H1 (cell line): Measurements from ENCODE around the gene AIPL1. TPM values are rescaled to one million over a fixed set of nuclear protein-coding genes. Genes with fewer than 3 reads are reported as not detected.

Experiments used
- CTCF ChIA-PET: fragments of 300-600 bp; sonication (Branson Sonifier 250); formaldehyde crosslinking; loops from one replicate; lab custom pipeline; 2021; ENCODE audit not compliant: partially characterized antibody; lab: Charles Lee
- POLR2A ChIA-PET: fragments of 300-600 bp; sonication (Branson Sonifier 250); formaldehyde crosslinking; loops from one replicate; lab custom pipeline; 2021; ENCODE audit warnings: inconsistent platforms; ENCODE audit not compliant: partially characterized antibody; lab: Charles Lee
- DNase-seq, 2 experiments: peaks; one replicate each; pipeline versions ENCODE4 v3.0.0 to v3.0.0-alpha.2; 2010 to 2022; ENCODE audit warnings: low spot score in 2 of 2, low read depth in 1 of 2, mixed read lengths in 1 of 2
- FAIRE-seq: peaks from 2 replicates; lab custom pipeline; 2011; peaks lifted over from hg19 to GRCh38; lab: Jason Lieb, UNC
- H2AFZ ChIP-seq: 2 replicates; pipeline ENCODE4 v1.8.1; 2012; ENCODE audit warnings: low read length, inconsistent platforms
- H2AK5ac ChIP-seq: 2 replicates; pipeline ENCODE4 v1.6.1; 2013; ENCODE audit warnings: low read depth, low read length
- H2BK120ac ChIP-seq: replicated peaks from 2 replicates; pipeline ENCODE3; 2013; ENCODE audit warnings: low read depth, low read length, inconsistent platforms
- H2BK12ac ChIP-seq: 2 replicates; pipeline ENCODE4 v1.6.1; 2013; ENCODE audit warnings: low read depth, low read length
- H2BK15ac ChIP-seq: 2 replicates; pipeline ENCODE4 v1.6.1; 2013; ENCODE audit warnings: low read length
- H2BK20ac ChIP-seq: 2 replicates; pipeline ENCODE4 v1.6.1; 2013; ENCODE audit warnings: low read length
- H2BK5ac ChIP-seq: 2 replicates; pipeline ENCODE4 v1.6.1; 2013; ENCODE audit warnings: low read depth, low read length
- H3K14ac ChIP-seq: 2 replicates; pipeline ENCODE4 v1.6.1; 2013; ENCODE audit warnings: inconsistent platforms; ENCODE audit not compliant: insufficient read length
- H3K18ac ChIP-seq: 2 replicates; pipeline ENCODE4 v1.6.1; 2013; ENCODE audit warnings: low read length; ENCODE audit errors: extremely low read depth
- H3K23ac ChIP-seq: 2 replicates; pipeline ENCODE4 v1.6.1; 2013; ENCODE audit warnings: inconsistent platforms; ENCODE audit not compliant: insufficient read length
- H3K23me2 ChIP-seq: 2 replicates; pipeline ENCODE4 v1.6.1; 2013; ENCODE audit warnings: low read depth, low read length
- H3K27ac ChIP-seq: 2 replicates; pipeline ENCODE4 v1.6.1; 2011; ENCODE audit warnings: low read depth, low read length, inconsistent platforms
- H3K27me3 ChIP-seq, 4 experiments: replicated peaks in 1 of 4; 1 replicate in 1 of 4; 2 replicates in 3 of 4; pipeline versions ENCODE4 v1.6.1 to v1.8.1; 2011 to 2013; ENCODE audit warnings: low read length in 3 of 4, mild to moderate bottlenecking in 3 of 4, inconsistent platforms in 2 of 4, mixed read lengths in 2 of 4, moderate library complexity in 1 of 4; ENCODE audit not compliant: control insufficient read depth in 3 of 4, insufficient read depth in 3 of 4; ENCODE audit errors: extremely low read depth in 1 of 4
- H3K36me3 ChIP-seq, 4 experiments: 2 replicates each; pipeline versions ENCODE4 v1.6.1 to v1.8.1; 2011 to 2013; ENCODE audit warnings: mild to moderate bottlenecking in 4 of 4, low read length in 3 of 4, moderate library complexity in 2 of 4, control low read depth in 1 of 4, inconsistent platforms in 1 of 4; ENCODE audit not compliant: insufficient read depth in 4 of 4, control insufficient read depth in 2 of 4
- H3K4ac ChIP-seq: replicated peaks from 2 replicates; pipeline ENCODE3; 2013; ENCODE audit warnings: low read length, low read depth, mixed read lengths, inconsistent platforms; ENCODE audit not compliant: insufficient read length
- H3K4me1 ChIP-seq, 4 experiments: replicated peaks in 1 of 4; 1 replicate in 1 of 4; 2 replicates in 3 of 4; pipeline versions ENCODE4 v1.6.1 to v1.8.1; 2011 to 2013; ENCODE audit warnings: low read length in 3 of 4, inconsistent platforms in 2 of 4, mixed read lengths in 1 of 4; ENCODE audit not compliant: insufficient read depth in 4 of 4, control insufficient read depth in 3 of 4
- H3K4me2 ChIP-seq, 2 experiments: 2 replicates each; pipeline versions ENCODE4 v1.6.1 to v1.8.1; 2011 to 2013; ENCODE audit warnings: low read depth in 2 of 2, low read length in 2 of 2, control low read depth in 1 of 2, inconsistent platforms in 1 of 2, mild to moderate bottlenecking in 1 of 2; ENCODE audit not compliant: insufficient read depth in 1 of 2
- H3K4me3 ChIP-seq, 4 experiments: fragments of 200-600, 300-600 bp in 1 of 4; sonication (generic), shearing (Covaris generic), sonication (Bioruptor Twin) in 1 of 4; 2 replicates each; pipeline versions ENCODE4 v1.5.1 to v1.8.1; 2011 to 2016; ENCODE audit warnings: low read length in 4 of 4, low read depth in 3 of 4, control low read depth in 2 of 4, inconsistent platforms in 2 of 4, mild to moderate bottlenecking in 2 of 4, mixed read lengths in 1 of 4, moderate library complexity in 1 of 4; ENCODE audit not compliant: insufficient read depth in 2 of 4; ENCODE audit errors: extremely low read depth in 1 of 4
- H3K56ac ChIP-seq: replicated peaks from 2 replicates; pipeline ENCODE3; 2013; ENCODE audit warnings: low read depth, mild to moderate bottlenecking, mixed read lengths, low read length, inconsistent platforms; ENCODE audit not compliant: insufficient read length
- H3K79me1 ChIP-seq: 2 replicates; pipeline ENCODE4 v1.6.1; 2013; ENCODE audit warnings: low read depth, low read length, control low read depth
- H3K79me2 ChIP-seq, 2 experiments: 2 replicates each; pipeline versions ENCODE4 v1.6.1 to v1.8.1; 2012 to 2013; ENCODE audit warnings: low read length in 2 of 2, mild to moderate bottlenecking in 2 of 2, inconsistent platforms in 1 of 2; ENCODE audit not compliant: insufficient read depth in 2 of 2, control insufficient read depth in 1 of 2
- H3K9ac ChIP-seq, 4 experiments: replicated peaks in 1 of 4; 1 replicate in 1 of 4; 2 replicates in 3 of 4; pipeline versions ENCODE4 v1.6.1 to v1.8.1; 2011 to 2013; ENCODE audit warnings: low read depth in 3 of 4, low read length in 3 of 4, control low read depth in 2 of 4, mild to moderate bottlenecking in 2 of 4, moderate library complexity in 2 of 4, inconsistent platforms in 1 of 4; ENCODE audit errors: extremely low read depth in 1 of 4
- H3K9me3 ChIP-seq, 2 experiments: 2 replicates each; pipeline versions ENCODE4 v1.6.1 to v1.8.1; 2012 to 2013; ENCODE audit warnings: mild to moderate bottlenecking in 2 of 2, moderate library complexity in 2 of 2, control low read depth in 1 of 2, inconsistent platforms in 1 of 2, low read depth in 1 of 2, low read length in 1 of 2, mixed read lengths in 1 of 2; ENCODE audit not compliant: insufficient read depth in 2 of 2
- H4K20me1 ChIP-seq, 2 experiments: replicated peaks in 1 of 2; 2 replicates each; pipeline versions ENCODE3 to v1.8.1; 2011 to 2013; ENCODE audit warnings: inconsistent platforms in 2 of 2, low read length in 2 of 2, mild to moderate bottlenecking in 1 of 2; ENCODE audit not compliant: insufficient read depth in 2 of 2, control insufficient read depth in 1 of 2
- H4K5ac ChIP-seq: 2 replicates; pipeline ENCODE4 v1.6.1; 2013; ENCODE audit warnings: low read length, low read depth, mixed read lengths, inconsistent platforms; ENCODE audit not compliant: insufficient read length
- H4K8ac ChIP-seq: 2 replicates; pipeline ENCODE4 v1.8.0; 2013; ENCODE audit warnings: mild to moderate bottlenecking, moderate library complexity, low read length, inconsistent platforms; ENCODE audit not compliant: insufficient read depth; ENCODE audit errors: extremely low read depth
- H4K91ac ChIP-seq: replicated peaks from 2 replicates; pipeline ENCODE3; 2013; ENCODE audit warnings: low read length, mixed read lengths, inconsistent platforms; ENCODE audit not compliant: insufficient read length
- POLR2AphosphoS5 ChIP-seq: IDR thresholded peaks from 2 replicates; pipeline ENCODE4 v1.6.1; 2011; ENCODE audit warnings: low read depth, low read length
- RAD21 ChIP-seq, 2 experiments: IDR thresholded peaks in 1 of 2; conservative IDR thresholded peaks in 1 of 2; 2 replicates each; pipeline ENCODE4 v1.6.1; 2011; ENCODE audit warnings: low read depth in 2 of 2, low read length in 2 of 2, improper control_type of control experiment in 1 of 2, inconsistent platforms in 1 of 2, mild to moderate bottlenecking in 1 of 2, moderate library complexity in 1 of 2
- RBBP5 ChIP-seq: IDR thresholded peaks from 2 replicates; pipeline ENCODE4 v1.7.1; 2012; ENCODE audit warnings: low read depth, mild to moderate bottlenecking, inconsistent platforms, low read length, moderate library complexity, borderline replicate concordance
- WGBS, 2 experiments: shearing (Covaris generic) in 1 of 2; methylation state at CpG; one replicate each; pipeline versions ENCODE4 v1.1.6 to v1.1.7; 2013 to 2015; ENCODE audit warnings: low lambda C conversion rate in 2 of 2, mixed read lengths in 2 of 2, inconsistent platforms in 1 of 2, low coverage in 1 of 2, missing lambda C conversion rate in 1 of 2; ENCODE audit not compliant: insufficient replicate concordance in 2 of 2, insufficient coverage in 1 of 2, insufficient read length in 1 of 2; ENCODE audit errors: extremely low coverage in 1 of 2, missing lambda C conversion rate in 1 of 2; 5-methylcytosine and 5-hydroxymethylcytosine counted together
- polyA plus RNA-seq, 7 experiments: library from polyadenylated mRNA; depleted of rRNA in 3 of 7; stranded (reverse) in 5 of 7; unstranded in 2 of 7; fragments of >200 nt in 5 of 7; fragments of 200-250 nt in 2 of 7; gene quantifications; 1 replicate in 5 of 7; 2 replicates in 1 of 7; 4 replicates in 1 of 7; pipeline versions ENCODE4 v1.2.1 to v1.2.3, GENCODE V29; 2011 to 2013; ENCODE audit warnings: missing spikeins in 2 of 7, mixed read lengths in 2 of 7
- total RNA-seq: library from RNA; stranded (reverse); fragmentation: NEBNext Ultra II Directional; extraction: Animal tissue kit (Norgen Biotek cat#: 25700); gene quantifications from 2 replicates; pipeline ENCODE4 v1.2.1, GENCODE V29; 2021

The AIPL1 gene
- total and polyA plus RNA-seq, 2 of the 8 experiments (the other 6 are each of a cell fraction or from before 2014, with no cell fraction given), result 0.56 to 0.71 TPM

DNA sequence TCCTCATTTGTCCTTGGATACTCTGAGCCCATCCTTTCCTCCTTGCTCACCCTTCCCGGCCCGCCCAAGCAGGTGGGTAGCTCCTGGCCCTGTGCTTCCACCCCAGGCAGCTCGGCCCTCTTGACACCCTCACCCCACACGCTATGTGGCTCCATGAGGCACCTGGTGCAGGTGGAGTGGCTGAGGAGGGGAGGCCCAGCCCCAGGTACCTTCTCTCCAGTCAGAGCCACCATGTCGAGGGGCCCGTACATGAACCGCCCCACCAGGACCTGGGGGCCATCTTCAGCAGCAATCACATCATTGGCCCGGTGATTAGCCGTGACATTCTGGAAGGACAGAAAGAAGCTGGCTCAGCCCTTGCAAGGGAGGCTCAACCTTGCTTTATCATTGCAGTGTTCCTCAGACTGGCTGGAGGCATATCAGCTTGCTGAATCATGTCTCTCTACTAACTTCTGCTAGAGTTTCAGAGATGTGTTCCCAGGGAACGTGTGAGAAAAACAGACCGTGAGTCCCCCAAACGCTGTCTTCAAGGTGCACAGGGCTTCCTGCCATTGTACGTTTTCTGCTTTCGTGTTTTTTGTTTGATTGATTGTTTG is 29.6 kb upstream of the AIPL1 start:
- no peaks in the 10 kb centered on the region for H3K9me3 ChIP-seq
- no peak overlapping the region for H4K5ac ChIP-seq
- H2BK120ac ChIP-seq, result no peak overlapping the region
- H2BK12ac ChIP-seq, result 0 out of 2 replicates have a peak overlapping the region, but pooled peaks have one; percentile 27
- H2BK20ac ChIP-seq, result no peak overlapping the region
- no peak overlapping the region for H4K91ac ChIP-seq
- 90% methylated on average over 14 of the region's 14 CpGs; no CpG with 5 or more reads in 1 of the 2 experiments for WGBS, 2 experiments
- H3K4me1 ChIP-seq, result peaks cover 4 to 20% (median 15%) of the 10 kb centered on the region in 4 experiments
- DNase-seq, result no peak
- TF ChIP-seq POLR2AphosphoS5, result no peak
- no peak for TF ChIP-seq RBBP5
- TF ChIP-seq RAD21 (IDR thresholded peaks at IDR 0.05 in 1 of 2, conservative IDR thresholded peaks at IDR 0.05 in 1 of 2; ENCODE audit: low read depth in 2 of 2, low read length in 2 of 2), result no peak
- H3K27me3 ChIP-seq, result no peaks in the 10 kb centered on the region
- no peak overlapping the region for H3K18ac ChIP-seq
- H3K4ac ChIP-seq, result no peak overlapping the region
- FAIRE-seq, result no peak
- H4K20me1 ChIP-seq, result no peaks in the 10 kb centered on the region
- H2AFZ ChIP-seq, result no peak overlapping the region
- no peak overlapping the region for H3K9ac ChIP-seq
- no peak overlapping the region for H4K8ac ChIP-seq
- H3K4me2 ChIP-seq, result no peak overlapping the region
- H3K23me2 ChIP-seq, result no peaks in the 10 kb centered on the region
- H3K4me3 ChIP-seq, result no peak overlapping the region
- no peak overlapping the region for H3K14ac ChIP-seq
- no peak overlapping the region; the same call in 1 of the 2 replicates for H2BK5ac ChIP-seq
- H3K23ac ChIP-seq, result no peak overlapping the region
- no peak overlapping the region for H3K56ac ChIP-seq
- H2BK15ac ChIP-seq, result no peak overlapping the region
- POLR2A ChIA-PET, result interaction anchor here (1.3 to 7.4 kb wide), 3 partner anchors 11 to 22 kb away, joined by 3 to 34 read pairs (median 17); partner anchors contain the start of gene PIMREG
- CTCF ChIA-PET, result interaction anchor here (0.6 to 8.3 kb wide), 3 partner anchors 9 to 1582 kb away, joined by 3 to 68 read pairs (median 3); no protein-coding TSS in a partner anchor
- no peak overlapping the region for H3K27ac ChIP-seq
- H3K79me2 ChIP-seq, result no peaks in the 10 kb centered on the region
- no peak overlapping the region for H2AK5ac ChIP-seq
- no peaks in the 10 kb centered on the region for H3K79me1 ChIP-seq
- no peaks in the 10 kb centered on the region for H3K36me3 ChIP-seq
